OCI-LY7 (cell line): ENCODE results near the gene ZC3H8. TPM values are rescaled to one million over a fixed set of nuclear protein-coding genes. Genes with fewer than 3 reads are reported as not detected.

Experiments used
- BruUV-seq: library from RNA; stranded (reverse); fragments of 400-500 nt; replicated peaks from 2 replicates; lab custom pipeline; 2021; lab: Mats Ljungman, UMichigan
- CTCF ChIA-PET: fragments of 300-600 bp; sonication (Branson Sonifier 250); formaldehyde crosslinking; loops from one replicate; lab custom pipeline; 2022; ENCODE audit warnings: antibody characterized with exemption; ENCODE audit not compliant: unreplicated experiment; lab: Charles Lee
- POLR2A ChIA-PET: fragments of 300-600 bp; sonication (Branson Sonifier 250); formaldehyde crosslinking; loops from one replicate; lab custom pipeline; 2022; ENCODE audit warnings: antibody characterized with exemption; lab: Charles Lee
- DNase-seq: peaks from one replicate; pipeline ENCODE4 v3.0.0-alpha.2; 2015; ENCODE audit warnings: low spot score
- H2AFZ ChIP-seq: fragments of 200-600 bp; sonication (generic), shearing (Covaris generic); 2 replicates; pipeline ENCODE4 v1.6.1; 2014; ENCODE audit warnings: mild to moderate bottlenecking, antibody characterized with exemption, low read length, moderate library complexity
- H3K27ac ChIP-seq: fragments of 200-600 bp; sonication (generic); 2 replicates; pipeline ENCODE4 v1.5.1; 2014; ENCODE audit warnings: mixed run types, low read depth, mild to moderate bottlenecking, moderate library complexity, low read length, inconsistent platforms; ENCODE audit not compliant: poor library complexity, severe bottlenecking
- H3K36me3 ChIP-seq: fragments of 200-600 bp; sonication (generic); 2 replicates; pipeline ENCODE4 v1.6.1; 2014; ENCODE audit warnings: mild to moderate bottlenecking, antibody characterized with exemption, low read length, moderate library complexity, mixed read lengths; ENCODE audit not compliant: insufficient read depth
- H3K4me1 ChIP-seq: fragments of 200-600 bp; sonication (generic); 2 replicates; pipeline ENCODE4 v1.5.1; 2014; ENCODE audit warnings: mild to moderate bottlenecking, low read length; ENCODE audit not compliant: insufficient read depth, poor library complexity, severe bottlenecking
- H3K4me2 ChIP-seq: fragments of 200-600 bp; sonication (generic); 2 replicates; pipeline ENCODE4 v1.6.1; 2014; ENCODE audit warnings: mild to moderate bottlenecking, low read length
- H3K4me3 ChIP-seq: fragments of 200-600 bp; sonication (generic); 2 replicates; pipeline ENCODE4 v1.5.1; 2014; ENCODE audit warnings: mild to moderate bottlenecking, low read depth, low read length; ENCODE audit not compliant: poor library complexity, severe bottlenecking
- H3K79me2 ChIP-seq: fragments of 200-600 bp; sonication (generic); 2 replicates; pipeline ENCODE4 v1.6.1; 2016; ENCODE audit warnings: low read depth, mild to moderate bottlenecking, low read length, moderate library complexity, mixed read lengths; ENCODE audit not compliant: insufficient read depth
- H3K9me2 ChIP-seq: fragments of 200-600 bp; sonication (generic); 2 replicates; pipeline ENCODE4 v1.6.1; 2016; ENCODE audit warnings: mild to moderate bottlenecking, low read length, mixed read lengths; ENCODE audit not compliant: insufficient read depth
- H3K9me3 ChIP-seq: fragments of 200-600 bp; sonication (generic); 2 replicates; pipeline ENCODE4 v1.6.1; 2014; ENCODE audit warnings: mild to moderate bottlenecking, mixed run types, low read length, mixed read lengths
- H4K20me1 ChIP-seq: fragments of 200-600 bp; sonication (generic); 2 replicates; pipeline ENCODE4 v1.6.1; 2014; ENCODE audit warnings: mild to moderate bottlenecking, antibody characterized with exemption, low read length, moderate library complexity, mixed read lengths; ENCODE audit not compliant: insufficient read depth
- EZH2phosphoT487 ChIP-seq: fragments of 200-600 bp; sonication (generic); IDR thresholded peaks from 2 replicates; pipeline ENCODE4 v1.6.1; 2018; ENCODE audit warnings: low read depth, borderline replicate concordance, mild to moderate bottlenecking, mixed run types, antibody characterized with exemption, low read length, moderate library complexity, mixed read lengths
- intact Hi-C: fragments of 100-400 bp; cut with micrococcal nuclease; formaldehyde crosslinking; loops from one replicate; pipeline ENCODE4 v1.10.0; 2022; ENCODE audit not compliant: unreplicated experiment
- total RNA-seq, 2 experiments: library from RNA; depleted of rRNA in 1 of 2; stranded (reverse); fragments of >200 nt in 1 of 2; shearing (Covaris generic) in 1 of 2; gene quantifications; 2 replicates each; pipeline ENCODE4 v1.2.3, GENCODE V29; 2014 to 2022
- TF ChIP-seq, protein P1 (sequence below): fragments of 200-600 bp; sonication (generic); conservative IDR thresholded peaks from 2 replicates; pipeline ENCODE4 v1.5.1; 2014; ENCODE audit warnings: mild to moderate bottlenecking, antibody characterized with exemption, low read length, moderate library complexity, mixed read lengths

ZC3H8 gene
- total RNA-seq, 2 experiments from 2014 or later, result 15.0 to 23.8 TPM

- H3K36me3 ChIP-seq, result no peaks in the 10 kb centered on the region
- peaks cover 11% of the 10 kb centered on the region for H3K4me1 ChIP-seq
- H3K9me2 ChIP-seq, result no peaks in the 10 kb centered on the region
- POLR2A ChIA-PET, result no interaction called here
- intact Hi-C loops, result no loop called here
- H4K20me1 ChIP-seq, result no peaks in the 10 kb centered on the region
- no peak overlapping the region for H3K4me2 ChIP-seq
- CTCF ChIA-PET, result no interaction called here
- no peaks in the 10 kb centered on the region for H3K79me2 ChIP-seq
- TF ChIP-seq, protein P1, sequence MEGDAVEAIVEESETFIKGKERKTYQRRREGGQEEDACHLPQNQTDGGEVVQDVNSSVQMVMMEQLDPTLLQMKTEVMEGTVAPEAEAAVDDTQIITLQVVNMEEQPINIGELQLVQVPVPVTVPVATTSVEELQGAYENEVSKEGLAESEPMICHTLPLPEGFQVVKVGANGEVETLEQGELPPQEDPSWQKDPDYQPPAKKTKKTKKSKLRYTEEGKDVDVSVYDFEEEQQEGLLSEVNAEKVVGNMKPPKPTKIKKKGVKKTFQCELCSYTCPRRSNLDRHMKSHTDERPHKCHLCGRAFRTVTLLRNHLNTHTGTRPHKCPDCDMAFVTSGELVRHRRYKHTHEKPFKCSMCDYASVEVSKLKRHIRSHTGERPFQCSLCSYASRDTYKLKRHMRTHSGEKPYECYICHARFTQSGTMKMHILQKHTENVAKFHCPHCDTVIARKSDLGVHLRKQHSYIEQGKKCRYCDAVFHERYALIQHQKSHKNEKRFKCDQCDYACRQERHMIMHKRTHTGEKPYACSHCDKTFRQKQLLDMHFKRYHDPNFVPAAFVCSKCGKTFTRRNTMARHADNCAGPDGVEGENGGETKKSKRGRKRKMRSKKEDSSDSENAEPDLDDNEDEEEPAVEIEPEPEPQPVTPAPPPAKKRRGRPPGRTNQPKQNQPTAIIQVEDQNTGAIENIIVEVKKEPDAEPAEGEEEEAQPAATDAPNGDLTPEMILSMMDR, result no peak
- TF ChIP-seq EZH2phosphoT487, result no peak
- H2AFZ ChIP-seq, result no peak overlapping the region
- DNase-seq, result no peak
- no TSS peak for BruUV-seq
- H3K27ac ChIP-seq, result no peak overlapping the region
- no peak overlapping the region for H3K4me3 ChIP-seq
- H3K9me3 ChIP-seq, result no peaks in the 10 kb centered on the region
Measured at GRCh38 chr2:112189001-112189556, 65.8 kb downstream of the ZC3H8 start.

GRCh38 chr2:112187805-112188596, 66.8 kb downstream of the ZC3H8 start:
- ChIA-PET POLR2A (no interaction called here), CTCF (no interaction called here)
- Histone ChIP-seq H3K9me3 (no peaks in the 10 kb centered on the region), H3K9me2 (no peaks in the 10 kb centered on the region), H3K4me1 (peaks cover 11% of the 10 kb centered on the region), H3K79me2 (no peaks in the 10 kb centered on the region), H3K27ac (no peak overlapping the region), H3K4me3 (peak overlapping the region; percentile 7), H2AFZ (peak overlapping the region; percentile 85), H4K20me1 (no peaks in the 10 kb centered on the region), H3K36me3 (no peaks in the 10 kb centered on the region), H3K4me2 (peak overlapping the region; percentile 47)
- DNase-seq, result peak; percentile 44
- no TSS peak for BruUV-seq
- intact Hi-C loops, result no loop called here
- TF ChIP-seq EZH2phosphoT487, result no peak
- TF ChIP-seq, protein P1, result no peak
